ENCODE measurements around the gene ING2. TPM values are rescaled to one million over a fixed set of nuclear protein-coding genes. Genes with fewer than 3 reads are reported as not detected.
"Not testable (repeated sequence)": the region's sequence is repeated elsewhere in the genome, so short reads cannot be mapped to it uniquely, and the experiment has no call there.

Gene ING2
- total RNA-seq, 5 donors from 2014 or later (not counting 1 experiment from before 2014, with no cell fraction given), result 5.0 to 14.0 (median 7.6) TPM

DNA sequence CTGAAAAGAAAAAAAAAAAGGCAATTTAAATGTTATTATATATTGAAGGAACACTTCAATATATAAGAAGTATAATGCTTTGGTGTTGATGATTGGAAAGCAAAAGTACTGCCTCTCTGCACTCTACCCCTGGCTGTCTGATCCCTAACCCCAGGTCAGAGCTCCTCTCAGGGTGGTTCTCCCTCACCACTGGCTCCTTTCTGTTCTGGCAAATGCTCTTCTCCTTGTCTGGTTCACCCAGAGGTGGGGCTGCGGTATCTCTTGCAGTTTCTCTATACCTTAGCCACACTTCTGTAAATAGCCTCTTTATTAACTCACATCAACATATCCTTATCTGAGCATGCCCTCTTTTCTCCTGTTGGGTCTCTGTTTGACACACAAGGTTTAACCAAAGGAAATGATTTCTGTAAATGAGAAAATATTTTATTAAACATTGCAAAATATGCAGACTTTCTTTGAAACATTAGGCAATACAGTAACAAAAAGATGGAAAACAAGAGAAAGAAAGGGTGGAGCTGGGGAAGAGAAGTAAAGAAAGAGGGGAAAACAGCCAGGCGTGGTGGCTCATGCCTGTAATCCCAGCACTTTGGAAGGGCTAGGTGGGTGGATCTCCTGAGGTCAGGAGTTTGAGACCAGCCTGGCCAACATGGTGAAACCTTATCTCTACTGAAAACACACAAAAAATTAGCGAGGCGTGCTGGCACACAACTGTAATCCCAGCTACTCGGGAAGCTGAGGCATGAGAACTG lies 45.7 kb downstream of the ING2 start:
- CTCF ChIA-PET, result interaction anchor here in 1 of 2 donors (0.7 kb wide), 1 partner anchor 103 kb away, joined by 3 read pairs; no protein-coding TSS in a partner anchor
- Histone ChIP-seq H3K4me3 (ENCODE audit: control insufficient read depth in 1 of 2, extremely low read depth in 1 of 2, low read length in 1 of 2) (no peak overlapping the region), H3K9me3 (no peaks in the 10 kb centered on the region), H3K27me3 (replicated peaks in 1 of 2; ENCODE audit: control insufficient read depth in 2 of 2, extremely low read depth in 1 of 2, insufficient read depth in 2 of 2, low read length in 1 of 2) (peaks cover 0 to 18% of the 10 kb centered on the region in 2 experiments), H3K4me1 (ENCODE audit: control insufficient read depth in 1 of 2, extremely low read depth in 1 of 2, insufficient read depth in 2 of 2, low read length in 2 of 2) (no peaks in the 10 kb centered on the region), H3K36me3 (ENCODE audit: control insufficient read depth in 2 of 2, extremely low read depth in 1 of 2, insufficient read depth in 1 of 2, low read length in 1 of 2) (no peaks in the 10 kb centered on the region), H3K27ac (ENCODE audit: low read length) (no peak overlapping the region)
- Mint-ChIP-seq H3K4me3 (no peak overlapping the region), H3K9me3 (no peaks in the 10 kb centered on the region), H3K27me3 (peaks cover 21 to 35% of the 10 kb centered on the region in 2 donors), H3K36me3 (no peaks in the 10 kb centered on the region), H3K4me1 (no peaks in the 10 kb centered on the region), H3K27ac (no peak overlapping the region)
- DNase-seq (no peak), ATAC-seq (replicated peaks in 1 of 4) (no peak)
- POLR2A ChIA-PET, result no interaction called here
- 73% methylated on average over 2 of the region's 5 CpGs for WGBS (ENCODE audit: insufficient coverage)

DNA sequence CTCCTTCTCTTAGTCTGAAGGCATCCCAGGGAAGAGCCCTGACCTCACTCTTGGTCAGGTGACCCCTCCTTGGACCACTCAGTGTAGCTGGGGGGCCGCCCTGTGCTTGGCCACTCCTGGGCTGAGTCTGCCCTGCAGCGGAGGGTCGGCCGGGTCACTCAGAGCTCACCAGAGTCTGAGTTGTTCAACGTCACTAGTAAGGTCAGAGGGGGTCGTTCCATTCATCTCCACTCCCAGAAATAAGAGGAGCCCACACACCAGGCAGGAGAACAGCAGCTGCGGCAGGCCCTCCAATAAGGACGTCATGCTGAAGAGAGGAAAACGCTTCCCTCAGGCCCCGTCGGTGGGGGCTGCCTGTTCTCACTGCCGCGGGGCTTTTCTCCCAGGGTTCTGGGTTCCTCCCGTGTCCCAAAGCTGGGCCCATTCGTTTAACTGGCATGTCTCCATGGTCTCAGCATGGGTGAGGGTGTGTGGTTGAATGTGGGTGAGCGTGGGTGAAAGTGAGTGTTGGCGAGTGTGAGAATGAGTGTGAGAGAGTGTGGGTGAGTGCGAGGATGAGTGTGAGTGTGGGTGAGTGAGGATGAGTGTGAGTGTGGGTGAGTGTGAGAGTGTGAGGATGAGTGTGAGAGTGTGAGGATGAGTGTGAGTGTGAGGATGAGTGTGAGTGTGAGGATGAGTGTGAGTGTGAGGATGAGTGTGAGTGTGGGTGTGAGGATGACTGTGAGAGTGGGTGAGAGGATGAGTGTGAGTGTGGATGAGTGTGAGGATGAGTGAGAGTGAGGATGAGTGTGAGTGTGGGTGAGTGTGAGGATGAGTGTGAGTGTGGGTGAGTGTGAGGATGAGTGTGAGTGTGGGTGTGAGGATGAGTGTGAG lies 47.7 kb downstream of the ING2 start:
- no peaks in the 10 kb centered on the region for H3K4me1 Mint-ChIP-seq
- ChIA-PET CTCF (interaction anchor here (0.5 kb wide), 2 partner anchors 53 to 234 kb away, joined by 3 to 4 read pairs; no protein-coding TSS in a partner anchor), POLR2A (no interaction called here)
- H3K27ac Mint-ChIP-seq, result no peak overlapping the region
- no peaks in the 10 kb centered on the region for H3K36me3 ChIP-seq (ENCODE audit: control insufficient read depth in 2 of 2, extremely low read depth in 1 of 2, insufficient read depth in 1 of 2, low read length in 1 of 2)
- peaks cover 18 to 21% of the 10 kb centered on the region in 2 donors for H3K27me3 Mint-ChIP-seq
- no peaks in the 10 kb centered on the region for H3K9me3 ChIP-seq
- H3K4me3 Mint-ChIP-seq, result no peak overlapping the region
- no peak for ATAC-seq (replicated peaks in 1 of 4)
- no peak overlapping the region for H3K4me3 ChIP-seq (ENCODE audit: control insufficient read depth in 1 of 2, extremely low read depth in 1 of 2, low read length in 1 of 2)
- WGBS (ENCODE audit: insufficient coverage), result 94% methylated on average over 16 of the region's 18 CpGs
- no peaks in the 10 kb centered on the region for H3K4me1 ChIP-seq (ENCODE audit: control insufficient read depth in 1 of 2, extremely low read depth in 1 of 2, insufficient read depth in 2 of 2, low read length in 2 of 2)
- no peaks in the 10 kb centered on the region for H3K9me3 Mint-ChIP-seq
- H3K36me3 Mint-ChIP-seq, result no peaks in the 10 kb centered on the region
- peaks cover 0 to 10% of the 10 kb centered on the region in 2 experiments for H3K27me3 ChIP-seq (replicated peaks in 1 of 2; ENCODE audit: control insufficient read depth in 2 of 2, extremely low read depth in 1 of 2, insufficient read depth in 2 of 2, low read length in 1 of 2)
- DNase-seq, result no peak
- H3K27ac ChIP-seq (ENCODE audit: low read length), result no peak overlapping the region

DNA sequence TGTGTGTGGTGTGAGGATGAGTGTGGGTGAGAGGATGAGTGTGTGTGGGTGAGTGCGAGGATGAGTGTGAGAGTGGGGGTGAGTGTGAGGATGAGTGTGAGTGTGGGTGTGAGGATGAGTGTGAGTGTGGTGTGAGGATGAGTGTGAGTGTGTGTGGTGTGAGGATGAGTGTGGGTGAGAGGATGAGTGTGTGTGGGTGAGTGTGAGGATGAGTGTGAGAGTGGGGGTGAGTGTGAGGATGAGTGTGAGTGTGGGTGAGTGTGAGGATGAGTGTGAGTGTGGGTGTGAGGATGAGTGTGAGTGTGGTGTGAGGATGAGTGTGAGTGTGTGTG lies 48.3 kb downstream of the ING2 start:
- POLR2A ChIA-PET; H3K27ac ChIP-seq (ENCODE audit: low read length); H3K4me3 ChIP-seq (ENCODE audit: control insufficient read depth in 1 of 2, extremely low read depth in 1 of 2, low read length in 1 of 2); H3K4me3 Mint-ChIP-seq; H3K4me1 Mint-ChIP-seq; H3K9me3 Mint-ChIP-seq; H3K36me3 ChIP-seq (ENCODE audit: control insufficient read depth in 2 of 2, extremely low read depth in 1 of 2, insufficient read depth in 1 of 2, low read length in 1 of 2); H3K36me3 Mint-ChIP-seq; ATAC-seq (replicated peaks in 1 of 4); H3K27ac Mint-ChIP-seq; CTCF ChIA-PET; DNase-seq; H3K9me3 ChIP-seq; H3K4me1 ChIP-seq (ENCODE audit: control insufficient read depth in 1 of 2, extremely low read depth in 1 of 2, insufficient read depth in 2 of 2, low read length in 2 of 2): not testable (repeated sequence)
- no CpG with 5 or more reads among the region's 1 CpG for WGBS (ENCODE audit: insufficient coverage)
- H3K27me3 Mint-ChIP-seq, result peaks cover 15 to 19% of the 10 kb centered on the region in 2 donors
- peaks cover 0 to 11% of the 10 kb centered on the region in 2 experiments for H3K27me3 ChIP-seq (replicated peaks in 1 of 2; ENCODE audit: control insufficient read depth in 2 of 2, extremely low read depth in 1 of 2, insufficient read depth in 2 of 2, low read length in 1 of 2)

DNA sequence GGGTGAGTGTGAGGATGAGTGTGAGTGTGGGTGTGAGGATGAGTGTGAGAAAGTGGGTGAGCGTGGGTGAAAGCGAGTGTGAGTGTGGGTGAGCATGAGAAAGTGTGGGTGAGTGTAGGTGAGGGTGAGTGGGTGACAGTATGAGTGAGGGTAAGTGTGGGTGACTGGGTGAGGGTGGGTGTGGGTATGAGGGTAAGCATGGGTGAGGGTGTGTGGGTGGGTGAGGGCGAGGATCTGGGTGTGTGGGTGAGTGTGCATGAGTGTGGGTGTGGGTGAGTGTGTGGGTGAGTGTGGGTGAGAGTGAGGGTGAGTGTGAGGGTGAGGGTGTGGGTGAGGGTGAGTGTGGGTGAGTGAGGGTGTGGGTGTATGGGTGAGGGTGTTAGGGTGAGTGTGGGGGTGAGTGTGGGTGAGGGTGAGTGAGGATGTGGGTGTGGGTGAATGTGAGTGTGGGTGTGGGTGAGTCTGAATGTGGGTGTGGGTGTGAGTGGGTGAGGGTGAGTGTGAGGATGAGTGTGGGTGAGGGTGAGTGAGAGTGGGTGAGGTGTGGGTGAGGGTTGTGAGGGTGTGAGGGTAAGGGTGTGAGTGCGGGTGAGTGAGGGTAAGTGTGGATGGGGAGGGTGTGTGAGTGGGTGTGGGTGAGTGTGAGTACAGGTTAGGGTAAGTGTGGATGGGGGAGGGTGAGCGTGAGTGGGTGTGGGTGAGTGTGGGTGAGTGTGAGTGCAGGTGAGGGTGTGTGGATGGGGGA lies 48.9 kb downstream of the ING2 start:
- Histone ChIP-seq H3K4me3 (ENCODE audit: control insufficient read depth in 1 of 2, extremely low read depth in 1 of 2, low read length in 1 of 2) (no peak overlapping the region), H3K27ac (ENCODE audit: low read length) (no peak overlapping the region), H3K36me3 (ENCODE audit: control insufficient read depth in 2 of 2, extremely low read depth in 1 of 2, insufficient read depth in 1 of 2, low read length in 1 of 2) (no peaks in the 10 kb centered on the region), H3K27me3 (replicated peaks in 1 of 2; ENCODE audit: control insufficient read depth in 2 of 2, extremely low read depth in 1 of 2, insufficient read depth in 2 of 2, low read length in 1 of 2) (peaks cover 0 to 13% of the 10 kb centered on the region in 2 experiments), H3K4me1 (ENCODE audit: control insufficient read depth in 1 of 2, extremely low read depth in 1 of 2, insufficient read depth in 2 of 2, low read length in 2 of 2) (no peaks in the 10 kb centered on the region), H3K9me3 (no peaks in the 10 kb centered on the region)
- DNase-seq (no peak), ATAC-seq (replicated peaks in 1 of 4) (no peak)
- no peaks in the 10 kb centered on the region for H3K9me3 Mint-ChIP-seq
- ChIA-PET CTCF (no interaction called here), POLR2A (no interaction called here)
- WGBS (ENCODE audit: insufficient coverage), result 98% methylated on average over 5 of the region's 5 CpGs
- no peaks in the 10 kb centered on the region for H3K4me1 Mint-ChIP-seq
- no peaks in the 10 kb centered on the region for H3K36me3 Mint-ChIP-seq
- no peak overlapping the region for H3K4me3 Mint-ChIP-seq
- H3K27ac Mint-ChIP-seq, result no peak overlapping the region
- H3K27me3 Mint-ChIP-seq, result peaks cover 10 to 12% of the 10 kb centered on the region in 2 donors

DNA sequence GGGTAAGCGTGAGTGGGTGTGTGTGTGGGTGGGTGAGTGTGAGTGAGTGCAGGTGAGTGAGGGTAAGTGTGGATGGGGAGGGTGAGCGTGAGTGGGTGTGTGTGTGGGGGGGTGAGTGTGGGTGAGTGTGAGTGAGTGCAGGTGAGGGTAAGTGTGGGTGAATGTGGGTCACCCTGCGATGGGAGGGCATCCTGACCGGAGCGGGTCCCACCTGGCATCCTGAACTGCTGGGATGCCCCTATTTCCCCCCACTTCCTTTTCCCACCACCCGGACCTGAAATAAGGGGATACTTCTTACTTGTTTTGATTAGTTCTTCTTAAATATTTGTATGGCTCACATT lies 49.5 kb downstream of the ING2 start:
- ATAC-seq (replicated peaks in 1 of 4) (no peak), DNase-seq (no peak)
- no peaks in the 10 kb centered on the region for H3K4me1 Mint-ChIP-seq
- no peaks in the 10 kb centered on the region for H3K36me3 Mint-ChIP-seq
- Histone ChIP-seq H3K4me1 (ENCODE audit: control insufficient read depth in 1 of 2, extremely low read depth in 1 of 2, insufficient read depth in 2 of 2, low read length in 2 of 2) (no peaks in the 10 kb centered on the region), H3K4me3 (ENCODE audit: control insufficient read depth in 1 of 2, extremely low read depth in 1 of 2, low read length in 1 of 2) (no peak overlapping the region), H3K27ac (ENCODE audit: low read length) (no peak overlapping the region), H3K36me3 (ENCODE audit: control insufficient read depth in 2 of 2, extremely low read depth in 1 of 2, insufficient read depth in 1 of 2, low read length in 1 of 2) (no peaks in the 10 kb centered on the region), H3K9me3 (no peaks in the 10 kb centered on the region), H3K27me3 (replicated peaks in 1 of 2; ENCODE audit: control insufficient read depth in 2 of 2, extremely low read depth in 1 of 2, insufficient read depth in 2 of 2, low read length in 1 of 2) (peaks cover 0 to 12% of the 10 kb centered on the region in 2 experiments)
- H3K9me3 Mint-ChIP-seq, result no peaks in the 10 kb centered on the region
- ChIA-PET POLR2A (no interaction called here), CTCF (no interaction called here)
- no peak overlapping the region for H3K4me3 Mint-ChIP-seq
- 86% methylated on average over 1 of the region's 6 CpGs for WGBS (ENCODE audit: insufficient coverage)
- no peak overlapping the region for H3K27ac Mint-ChIP-seq
- peaks cover 7 to 12% of the 10 kb centered on the region in 2 donors for H3K27me3 Mint-ChIP-seq

DNA sequence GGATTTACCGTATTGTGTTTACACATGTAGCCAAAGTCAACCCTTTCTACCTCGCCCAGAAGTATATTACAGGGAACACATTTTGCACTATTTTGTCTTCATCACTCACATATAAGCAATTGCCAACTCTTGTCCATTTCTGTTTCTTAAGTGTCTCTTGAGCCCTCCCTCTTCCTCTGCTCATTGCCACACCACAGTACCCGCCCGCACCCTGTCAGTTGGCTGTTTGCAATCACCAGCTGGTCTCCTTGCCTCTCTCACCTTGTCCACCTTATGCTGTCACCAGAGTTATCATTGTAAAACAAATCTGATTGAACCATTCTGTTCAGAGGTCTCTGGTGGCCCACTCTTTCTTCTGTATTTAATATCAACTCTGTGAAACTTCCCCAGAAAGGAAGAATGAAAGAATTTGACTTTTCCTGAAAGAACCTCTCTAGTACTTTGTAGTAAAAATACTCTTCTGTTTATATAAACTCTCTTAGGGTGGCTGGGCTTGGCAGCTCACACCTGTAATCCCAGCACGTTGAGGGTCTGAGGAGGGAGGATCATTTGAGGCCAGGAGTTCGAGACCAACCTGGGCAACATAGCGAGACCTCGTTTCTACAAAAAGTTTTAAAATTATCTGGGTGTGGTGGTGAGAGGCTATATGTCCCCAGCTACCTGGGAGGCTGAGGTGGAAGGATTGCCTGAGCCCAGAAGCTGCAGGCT lies 50.2 kb downstream of the ING2 start:
- CTCF ChIA-PET, result no interaction called here
- H3K4me1 ChIP-seq (ENCODE audit: control insufficient read depth in 1 of 2, extremely low read depth in 1 of 2, insufficient read depth in 2 of 2, low read length in 2 of 2), result no peaks in the 10 kb centered on the region
- Mint-ChIP-seq H3K27me3 (peaks cover 4 to 12% of the 10 kb centered on the region in 2 donors), H3K27ac (no peak overlapping the region), H3K36me3 (no peaks in the 10 kb centered on the region), H3K4me3 (no peak overlapping the region), H3K4me1 (no peaks in the 10 kb centered on the region), H3K9me3 (no peaks in the 10 kb centered on the region)
- no peaks in the 10 kb centered on the region for H3K9me3 ChIP-seq
- H3K27ac ChIP-seq (ENCODE audit: low read length), result no peak overlapping the region
- H3K27me3 ChIP-seq (replicated peaks in 1 of 2; ENCODE audit: control insufficient read depth in 2 of 2, extremely low read depth in 1 of 2, insufficient read depth in 2 of 2, low read length in 1 of 2), result peaks cover 0 to 10% of the 10 kb centered on the region in 2 experiments
- ATAC-seq (replicated peaks in 1 of 4), result no peak
- H3K36me3 ChIP-seq (ENCODE audit: control insufficient read depth in 2 of 2, extremely low read depth in 1 of 2, insufficient read depth in 1 of 2, low read length in 1 of 2), result no peaks in the 10 kb centered on the region
- no peak for DNase-seq
- 79% methylated on average over 5 of the region's 8 CpGs for WGBS (ENCODE audit: insufficient coverage)
- no peak overlapping the region for H3K4me3 ChIP-seq (ENCODE audit: control insufficient read depth in 1 of 2, extremely low read depth in 1 of 2, low read length in 1 of 2)
- POLR2A ChIA-PET, result no interaction called here
